SIG-M5 (cell line): ENCODE results near the gene ZFYVE9.
A peak's percentile ranks its signal among the peaks of the same experiment; 100 is the strongest.

Experiments used
- DNase-seq: peaks from one replicate; lab custom pipeline; 2025; lab: John Stamatoyannopoulos, UW

ZFYVE9 gene

GRCh38 chr1:52334906-52335528 is 193.1 kb downstream of the ZFYVE9 start:
- no peak for DNase-seq

GRCh38 chr1:52337439-52337838 is 195.6 kb downstream of the ZFYVE9 start:
- no peak for DNase-seq

- DNase-seq, result no peak
These were observed 199.9 kb downstream of the ZFYVE9 start for GRCh38 chr1:52341655-52342260.

- no peak for DNase-seq
These were observed 202.1 kb downstream of the ZFYVE9 start for GRCh38 chr1:52343979-52344378.

GRCh38 chr1:52345252-52345651 is 203.4 kb downstream of the ZFYVE9 start:
- DNase-seq, result no peak

GRCh38 chr1:52346653-52347052 is 204.8 kb downstream of the ZFYVE9 start:
- no peak for DNase-seq

GRCh38 chr1:52348704-52349300 is 206.9 kb downstream of the ZFYVE9 start:
- DNase-seq, result no peak

GRCh38 chr1:52352690-52353089 is 210.8 kb downstream of the ZFYVE9 start:
- DNase-seq, result no peak

- DNase-seq, result no peak
These were observed 213.5 kb downstream of the ZFYVE9 start for GRCh38 chr1:52355436-52355835.

- no peak for DNase-seq
These were observed 214.1 kb downstream of the ZFYVE9 start for GRCh38 chr1:52355847-52356505.

- no peak for DNase-seq
These were observed 215.0 kb downstream of the ZFYVE9 start for GRCh38 chr1:52356818-52357355.

GRCh38 chr1:52357397-52357796 is 215.5 kb downstream of the ZFYVE9 start:
- no peak for DNase-seq

- DNase-seq, result no peak
These were observed 217.1 kb downstream of the ZFYVE9 start for GRCh38 chr1:52358851-52359497.

GRCh38 chr1:52359676-52360594 is 218.0 kb downstream of the ZFYVE9 start:
- DNase-seq, result no peak

GRCh38 chr1:52360595-52360968 is 218.7 kb downstream of the ZFYVE9 start:
- DNase-seq, result no peak

GRCh38 chr1:52364235-52364839 is 222.4 kb downstream of the ZFYVE9 start:
- no peak for DNase-seq

- no peak for DNase-seq
These were observed 223.3 kb downstream of the ZFYVE9 start for GRCh38 chr1:52365071-52365745.

GRCh38 chr1:52365746-52366516 is 224.0 kb downstream of the ZFYVE9 start, which contains the start of gene CC2D1B:
Gene CC2D1B (minus strand): TSS chr1:52366205. CDS start chr1:52364620, 1,585 bp downstream.
- DNase-seq, result peak; percentile 74

GRCh38 chr1:52366517-52366827 is 224.6 kb downstream of the ZFYVE9 start:
- DNase-seq, result no peak
